ENCODE data around the gene SFT2D1.
A peak's percentile ranks its signal among the peaks of the same experiment; 100 is the strongest.

Gene SFT2D1

GRCh38 chr6:166333172-166333995 is 9.0 kb downstream of the SFT2D1 start:
- DNase-seq, result peak; percentile 79 to 81

DNA sequence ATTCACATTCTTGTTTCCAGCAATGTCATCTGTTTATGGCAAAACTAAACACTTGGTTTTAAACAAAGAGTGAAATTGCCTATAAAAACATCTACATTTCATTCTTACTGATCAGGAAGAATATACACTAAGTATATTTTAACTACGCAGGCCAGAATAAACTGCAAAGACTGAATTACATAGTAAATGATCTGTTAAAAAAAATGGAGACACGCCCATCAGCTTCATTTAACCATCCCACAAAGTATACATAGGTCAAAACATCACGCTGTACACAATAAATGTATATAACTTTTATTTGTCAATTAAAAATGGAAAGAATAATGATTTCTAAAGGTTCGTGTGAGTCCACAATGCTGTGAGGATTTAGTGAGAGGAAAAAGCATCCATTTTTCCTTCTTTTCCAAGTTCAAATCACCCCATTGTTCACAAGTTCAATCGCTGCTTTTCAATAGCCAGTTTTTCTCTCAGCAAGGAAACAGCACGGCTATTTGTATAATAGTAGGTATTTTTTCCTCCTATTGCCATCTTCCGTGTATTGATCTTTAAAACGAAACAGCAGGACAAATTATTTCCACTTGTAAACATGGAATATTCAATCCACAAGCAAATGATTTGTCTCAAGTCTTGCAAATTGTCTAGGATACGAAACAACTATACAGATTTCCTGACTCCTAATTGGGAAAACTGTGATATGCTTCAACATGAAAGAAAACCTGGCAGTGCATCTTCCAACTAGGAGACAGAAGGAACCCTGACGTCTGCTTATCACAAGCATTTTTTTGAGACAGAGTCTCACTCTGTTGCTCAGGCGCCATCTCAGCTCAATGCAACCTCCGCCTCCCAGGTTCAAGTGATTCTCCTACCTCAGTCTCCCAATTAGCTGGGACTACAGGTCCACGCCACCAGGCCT is 10.6 kb downstream of the SFT2D1 start:
- DNase-seq, result no peak

DNA sequence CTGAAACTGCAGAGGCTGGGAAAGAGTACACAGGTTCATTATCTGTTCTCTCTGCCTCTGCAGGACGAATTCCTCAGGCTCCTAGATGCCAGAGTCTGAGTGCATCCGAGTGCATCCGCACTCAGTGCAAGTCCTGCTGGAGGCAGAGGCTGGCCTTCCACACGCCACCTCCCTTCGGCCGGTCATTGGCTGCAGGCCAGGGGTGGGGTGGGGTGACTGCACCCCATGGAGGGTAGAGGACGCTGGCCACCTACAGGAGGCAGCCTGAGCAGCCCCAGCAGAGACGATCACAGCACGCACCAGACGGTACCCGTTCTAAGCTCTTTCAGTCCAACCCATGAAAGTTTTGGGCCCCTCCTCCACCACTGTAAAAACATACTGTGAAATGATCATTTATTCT is 11.7 kb downstream of the SFT2D1 start:
- DNase-seq, result no peak

DNA sequence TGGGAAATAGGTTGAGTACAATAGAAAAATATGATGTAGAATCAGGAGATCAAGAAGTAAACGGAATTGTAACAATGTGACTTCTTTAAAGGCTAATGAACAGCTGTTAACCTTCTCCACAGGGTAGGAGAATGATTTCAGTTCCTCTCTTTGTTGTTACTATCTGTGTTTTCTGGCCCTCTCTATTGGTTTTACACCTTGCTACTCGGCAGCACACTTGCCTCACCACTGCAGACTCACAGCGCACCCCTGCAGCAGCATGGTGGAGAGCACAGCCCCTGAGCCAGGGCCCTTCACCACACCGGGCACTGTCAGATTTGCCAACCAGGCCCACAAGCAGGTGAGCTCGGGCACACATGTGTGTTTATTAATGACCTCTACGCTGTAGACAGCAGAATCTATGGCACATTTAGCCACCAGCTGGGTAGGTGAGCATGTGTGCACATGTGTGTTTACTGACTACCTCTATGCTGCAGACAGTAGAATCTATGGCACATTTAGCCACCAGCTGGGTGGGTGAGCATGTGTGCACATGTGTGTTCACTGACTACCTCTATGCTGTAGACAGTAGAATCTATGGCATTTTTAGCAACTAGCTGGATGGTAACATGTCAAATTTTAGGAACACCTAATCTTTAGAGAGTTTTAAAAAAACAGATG is 16.8 kb downstream of the SFT2D1 start:
- DNase-seq, result no peak

GRCh38 chr6:166323395-166323794 is 18.9 kb downstream of the SFT2D1 start:
- DNase-seq, result no peak

DNA sequence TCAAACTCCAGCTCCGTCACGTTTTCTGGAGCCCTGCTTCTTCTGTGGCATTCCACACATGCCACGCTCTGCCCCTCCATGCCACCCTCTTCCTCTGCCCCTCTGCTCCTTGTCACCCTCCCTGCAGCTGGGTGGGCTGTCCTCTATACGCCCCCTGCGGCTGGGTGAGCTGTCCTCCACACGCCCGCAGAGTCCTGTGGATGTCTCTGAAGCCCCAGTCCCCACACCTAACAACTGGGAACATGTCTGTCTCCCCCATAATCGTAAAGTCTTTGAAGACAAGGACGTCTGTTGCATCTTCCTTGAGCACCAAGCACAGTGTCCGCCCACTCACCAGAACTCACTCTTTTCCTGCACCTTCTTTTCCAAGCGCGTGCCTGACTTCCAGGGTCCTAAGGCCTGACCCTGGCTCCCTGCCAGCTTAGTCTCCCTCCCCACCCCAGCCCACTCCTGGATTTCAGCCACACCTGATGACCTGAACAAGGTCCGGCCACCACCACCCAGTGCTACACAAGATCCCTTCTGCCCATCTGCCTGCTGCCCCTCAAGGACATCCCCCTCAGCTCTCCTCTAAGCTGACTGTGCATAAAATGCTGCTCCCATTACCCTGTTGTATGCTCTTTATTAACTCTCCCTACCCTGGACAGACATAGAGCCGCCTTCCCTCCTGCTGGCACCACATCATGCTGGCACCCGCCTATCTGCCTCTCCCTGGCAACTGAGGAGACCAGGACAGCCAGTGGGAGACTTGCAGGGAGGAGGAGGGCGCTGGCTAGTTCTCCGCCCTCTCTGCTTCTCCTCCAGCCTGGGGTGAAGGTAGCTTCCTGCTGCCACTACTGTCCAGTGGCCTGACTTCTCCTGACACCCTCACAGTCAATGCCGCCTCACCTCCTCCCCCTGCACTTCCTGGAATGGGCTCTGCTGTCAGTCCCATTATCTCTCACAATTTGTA is 23.4 kb downstream of the SFT2D1 start:
- DNase-seq, result no peak

DNA sequence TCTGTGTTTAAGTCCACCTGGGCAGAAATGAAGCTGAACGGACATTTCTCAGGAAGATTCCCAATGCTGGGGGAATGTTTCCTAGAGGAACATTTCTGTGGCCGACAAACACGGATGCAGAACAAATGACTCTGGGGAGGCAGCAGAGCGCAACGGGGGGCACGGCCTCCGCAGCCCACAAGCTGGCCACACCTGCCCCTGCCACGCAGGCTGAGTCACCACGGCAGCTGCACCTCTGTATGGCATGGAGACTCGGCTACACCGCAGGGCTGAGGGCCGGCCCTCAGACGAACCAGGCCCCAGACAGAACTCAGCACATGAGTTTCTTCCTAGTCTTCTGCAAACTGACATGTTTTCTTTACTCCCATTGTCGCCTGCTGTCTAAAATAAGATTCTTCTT is 24.1 kb downstream of the SFT2D1 start:
- DNase-seq, result no peak

DNA sequence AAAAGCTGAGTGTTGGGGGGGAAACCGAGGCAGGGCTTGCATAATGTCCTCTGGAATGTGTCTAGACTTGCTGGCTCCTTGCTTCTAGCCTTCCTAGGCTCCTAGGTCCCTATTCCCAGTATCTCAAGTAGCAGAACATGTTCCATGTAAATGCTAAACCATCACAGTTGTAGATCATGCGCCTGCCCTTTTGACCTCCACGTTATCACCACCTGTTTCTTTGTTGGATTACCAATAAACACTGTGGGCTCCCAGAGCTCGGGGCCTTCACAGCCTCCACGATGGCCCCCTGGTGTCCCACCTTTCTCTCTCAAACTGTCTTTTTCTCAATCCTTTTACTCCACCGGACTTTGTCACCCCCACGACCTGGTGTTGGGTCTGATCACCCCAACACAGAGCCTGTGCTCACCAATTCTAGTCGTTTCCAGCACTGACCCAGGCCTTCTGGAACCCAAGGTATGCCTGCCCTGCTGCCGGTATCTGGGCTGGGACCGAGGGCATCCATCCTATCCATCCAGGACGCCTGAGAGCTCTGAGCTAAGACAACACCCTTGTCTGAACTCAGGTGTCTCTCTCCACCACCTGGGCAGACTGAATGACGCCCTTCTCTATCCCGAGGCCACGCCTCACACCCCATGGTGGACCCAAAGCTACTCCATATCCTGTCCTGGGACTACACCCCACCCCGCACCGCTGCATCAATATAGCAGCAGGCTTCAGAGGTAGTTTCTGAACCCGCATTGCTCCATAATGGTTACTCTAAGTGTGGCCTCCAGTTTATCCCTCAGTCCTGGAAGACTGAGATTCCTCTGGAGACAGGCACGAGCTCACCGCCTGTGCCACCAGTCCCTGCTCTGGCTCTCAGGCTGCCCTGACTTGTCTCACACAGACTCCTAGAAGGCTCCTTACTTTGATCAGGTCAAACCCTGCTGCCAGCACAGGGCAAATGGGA is 24.8 kb downstream of the SFT2D1 start:
- DNase-seq, result no peak

DNA sequence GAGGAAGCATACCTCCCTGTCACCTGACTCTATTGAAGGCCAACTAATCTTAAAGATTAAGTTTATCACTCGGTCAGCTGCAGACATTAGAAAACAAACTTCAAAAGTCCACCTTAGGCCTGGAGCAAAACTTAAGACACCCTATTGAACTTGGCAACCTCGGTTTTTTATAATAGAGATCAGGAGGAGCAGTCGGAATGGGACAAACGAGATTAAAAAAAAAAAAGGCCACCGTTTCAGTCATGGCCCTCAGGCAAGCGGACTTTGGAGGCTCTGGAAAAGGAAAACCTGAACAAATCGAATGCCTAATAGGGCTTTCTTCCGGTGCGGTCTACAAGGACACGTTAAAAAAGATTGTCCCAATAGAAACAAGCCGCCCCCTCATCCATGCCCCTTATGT is 26.9 kb downstream of the SFT2D1 start:
- no peak for DNase-seq

DNA sequence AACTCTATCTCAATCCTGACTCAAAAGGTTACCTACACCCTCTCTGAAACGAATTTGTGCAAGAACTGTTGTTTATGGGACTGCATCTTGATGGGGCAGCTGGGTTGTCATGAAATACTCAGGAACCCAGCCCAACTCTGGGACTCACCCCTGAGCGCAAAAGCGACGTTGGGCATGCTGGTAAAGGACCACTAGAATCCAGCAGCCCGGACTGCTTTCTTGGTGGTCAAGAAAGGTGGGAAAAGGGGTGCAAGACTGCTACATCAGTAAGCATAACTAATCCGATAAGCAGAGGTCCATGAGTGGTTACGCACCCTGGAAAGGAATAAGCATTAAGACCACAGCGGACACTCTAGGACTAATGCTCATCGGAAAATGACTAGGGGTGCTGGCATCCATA is 27.9 kb downstream of the SFT2D1 start:
- no peak for DNase-seq

DNA sequence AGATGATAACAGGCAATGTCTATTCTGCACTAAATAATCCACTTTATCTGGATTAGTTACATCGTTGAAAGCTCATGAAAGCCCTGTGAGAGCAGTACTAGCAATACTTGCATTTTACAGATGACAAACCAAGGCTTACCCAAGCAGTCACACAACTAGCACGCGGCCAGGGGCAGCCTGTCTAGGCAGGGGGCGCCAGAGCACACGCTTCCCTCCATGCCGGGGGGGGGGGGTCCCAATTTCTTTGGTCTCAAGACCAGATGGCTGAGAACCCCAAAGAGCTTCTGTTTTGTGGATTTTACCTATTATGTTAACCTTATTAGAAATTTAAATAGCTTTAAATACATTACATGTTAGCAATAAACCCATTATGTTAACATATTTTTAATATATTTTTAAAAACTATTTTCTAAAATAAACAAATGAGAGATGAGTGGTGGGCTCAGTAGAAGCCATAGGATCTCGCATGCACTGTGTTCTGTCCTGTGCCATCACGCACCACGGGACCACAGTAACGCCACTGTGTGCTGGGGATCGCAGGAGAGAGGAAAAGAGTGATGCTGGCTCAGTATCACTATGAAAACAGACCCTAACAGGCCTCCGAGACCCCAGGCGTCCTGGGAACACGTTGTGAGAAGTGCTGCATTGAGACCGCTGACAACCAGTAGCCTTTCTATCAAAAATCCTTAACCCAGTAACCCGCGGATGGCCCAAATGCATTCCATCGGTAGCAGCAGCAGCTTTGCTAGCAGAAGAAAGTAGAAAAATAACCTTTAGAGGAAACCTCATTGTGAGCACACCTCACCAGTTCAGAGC is 28.9 kb downstream of the SFT2D1 start:
- peak; percentile 73 to 81 for DNase-seq

DNA sequence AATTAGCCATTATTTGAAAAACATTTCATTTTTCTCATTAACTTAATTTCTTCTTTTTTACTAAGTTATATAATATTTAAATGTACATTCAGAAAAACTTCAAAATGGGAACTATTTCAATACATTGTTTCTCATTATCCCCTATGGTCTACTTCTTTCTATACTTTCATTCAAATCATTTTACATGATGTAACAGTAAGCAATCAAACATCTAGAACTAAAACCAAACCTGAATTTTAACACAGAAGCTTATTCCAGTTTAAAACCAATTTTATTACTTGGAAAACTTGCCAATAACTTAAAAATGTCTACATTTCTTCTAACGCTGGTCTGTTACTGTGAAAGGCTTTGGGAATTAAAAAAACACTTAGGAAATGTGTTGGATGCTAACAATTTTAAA is 29.5 kb downstream of the SFT2D1 start:
- DNase-seq, result no peak

DNA sequence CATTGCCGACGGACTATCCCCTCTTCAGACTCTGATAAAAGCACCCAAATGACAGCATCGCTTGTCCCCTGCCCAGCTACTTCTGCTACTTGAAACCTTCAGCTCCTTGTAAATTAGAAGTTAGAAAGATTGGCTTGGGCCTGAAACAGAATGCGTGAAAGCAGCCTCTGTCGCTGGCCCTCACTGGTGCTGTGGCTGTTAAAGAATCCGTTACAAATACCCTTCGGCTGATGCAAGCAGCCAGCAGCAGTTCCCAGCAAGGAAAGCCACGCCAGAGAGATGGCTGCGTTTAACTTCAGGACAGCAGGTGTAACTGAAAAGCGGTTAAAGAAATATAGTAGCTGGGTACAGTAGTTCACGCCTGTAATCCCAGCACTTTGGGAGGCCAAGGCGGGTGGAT is 31.7 kb downstream of the SFT2D1 start:
- no peak for DNase-seq

- no peak for DNase-seq
Observed at GRCh38 chr6:166309977-166310376, 32.4 kb downstream of the SFT2D1 start.

DNA sequence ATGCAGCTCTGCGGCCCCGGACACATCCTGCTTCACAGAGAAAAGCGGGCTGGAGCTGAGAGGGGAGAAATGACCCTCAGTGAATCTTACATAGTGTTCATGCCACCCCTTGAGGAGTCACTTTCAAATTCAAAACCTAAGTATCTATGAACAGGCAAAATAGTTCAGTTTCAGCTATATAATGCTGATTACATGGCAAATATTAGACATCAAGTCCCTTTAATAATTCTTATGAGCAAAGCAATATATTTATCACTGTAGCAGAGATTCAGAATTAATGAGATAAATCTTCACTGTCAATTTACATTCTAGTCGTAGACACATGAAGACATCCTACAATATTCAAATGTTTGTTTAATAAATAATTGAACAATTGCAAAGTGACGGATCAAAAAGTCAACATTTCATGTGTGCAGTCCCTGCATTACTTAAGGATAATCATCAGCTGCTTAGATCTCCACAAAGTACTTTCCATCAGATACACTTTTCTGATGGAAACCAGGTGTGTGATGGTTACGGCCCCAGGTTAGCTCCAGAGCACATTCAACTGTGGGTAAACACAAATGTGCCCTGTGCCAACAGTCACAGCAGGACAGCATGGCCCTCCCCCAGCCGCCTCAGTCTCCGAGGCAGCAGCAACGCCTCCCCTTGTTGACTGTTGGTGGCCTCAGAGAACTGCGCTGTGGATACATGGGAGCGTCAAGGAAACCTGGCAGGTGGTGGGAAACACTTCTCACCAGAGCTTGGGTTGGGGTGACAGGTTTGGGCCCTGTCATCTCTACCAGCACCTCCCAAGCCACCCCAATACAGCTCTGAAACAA is 33.4 kb downstream of the SFT2D1 start:
- DNase-seq, result no peak

DNA sequence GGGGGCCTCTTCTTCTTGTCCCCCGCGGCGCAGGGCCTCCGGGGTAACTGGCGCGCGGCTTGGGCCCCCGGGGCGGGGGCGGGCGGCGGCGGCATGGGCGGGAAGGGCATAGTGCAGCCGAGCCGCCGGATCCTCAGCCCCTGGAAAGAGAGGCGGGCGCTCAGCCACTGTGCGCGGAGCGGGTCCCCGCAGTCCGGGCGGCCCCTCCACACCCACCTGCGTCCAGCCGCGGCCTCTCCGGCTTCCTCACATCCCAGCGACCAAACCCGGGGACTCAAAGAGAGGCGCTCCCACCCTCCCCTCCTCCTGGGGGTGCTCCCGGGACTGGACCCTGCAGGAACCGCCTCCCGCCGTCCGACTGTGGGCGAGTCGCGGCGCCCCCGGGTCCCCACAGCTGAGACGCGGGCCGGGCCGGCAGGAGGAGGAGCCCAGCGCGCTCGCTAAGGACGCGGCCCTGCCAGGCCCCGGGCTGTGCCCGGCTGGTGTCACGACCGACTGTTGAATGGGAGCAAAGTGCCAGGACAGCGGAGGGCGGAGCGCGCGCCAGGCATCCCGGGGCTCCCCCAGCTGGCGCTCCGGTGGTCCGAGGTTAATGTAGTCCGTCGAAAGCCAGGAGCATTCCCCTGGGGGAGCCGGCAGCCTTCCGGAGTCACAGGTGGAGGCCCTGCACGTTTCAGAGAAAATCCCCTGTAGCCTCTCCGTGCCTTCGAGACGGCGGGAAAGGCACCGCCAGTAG is 34.1 kb downstream of the SFT2D1 start, which contains the start of gene PRR18:
Gene PRR18 (minus strand): TSS at position 360 of the 736 bp plus-strand sequence. CDS start 250 bp downstream, at position 110.
- no peak for DNase-seq

DNA sequence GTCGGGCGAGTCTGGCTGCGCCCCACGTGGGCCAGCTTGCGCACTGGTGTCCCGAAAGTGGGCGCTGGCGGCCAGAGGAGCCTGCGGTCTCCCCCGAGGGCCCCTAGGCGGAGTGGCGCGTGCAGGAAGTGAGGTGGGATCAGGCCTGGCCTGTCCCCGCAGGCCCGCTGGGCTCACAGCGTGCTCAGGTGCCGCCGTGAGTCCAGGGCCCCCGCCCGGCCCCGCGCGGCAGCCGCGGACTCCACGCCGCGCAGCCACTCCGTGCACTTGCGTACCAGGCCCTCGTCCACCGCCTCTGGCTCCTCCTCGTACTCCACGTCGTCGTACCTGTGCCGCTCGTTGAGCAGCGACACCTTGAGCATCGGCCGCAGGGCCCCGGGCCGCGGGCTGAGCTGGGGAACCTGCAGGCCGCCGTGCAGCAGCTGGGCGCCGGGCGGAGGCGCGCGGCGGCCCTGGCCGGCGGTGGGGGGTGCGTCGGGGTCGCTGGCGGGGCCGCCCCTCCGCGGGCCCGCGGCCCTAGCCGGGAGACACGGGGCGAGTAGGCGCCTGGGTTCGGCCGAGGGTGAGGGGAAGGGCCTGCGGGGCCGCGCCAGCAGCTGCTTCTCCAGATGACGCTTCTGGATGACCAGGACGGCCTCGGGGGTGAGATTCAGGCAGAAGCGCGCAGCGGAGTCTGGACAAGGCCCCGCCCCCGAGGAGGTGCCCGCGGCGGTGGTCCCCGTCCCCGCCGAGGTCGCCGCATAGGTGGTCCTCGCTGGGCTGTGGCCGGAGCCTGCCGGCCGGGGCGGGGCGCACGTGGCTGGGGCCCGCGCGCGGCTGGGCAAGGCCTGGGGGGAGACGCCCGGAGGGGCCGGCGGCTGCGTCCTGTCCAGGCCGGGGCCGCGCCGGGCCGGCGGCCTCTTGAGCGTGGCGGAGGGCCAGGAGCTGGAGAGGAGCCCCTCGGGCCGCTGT is 35.0 kb downstream of the SFT2D1 start:
- no peak for DNase-seq

Measured in Kasumi-1 (cell line).